AG09319 (cell line): ENCODE results near the gene INAFM1.

ENCODE experiments used
- DNase-seq: peaks from one replicate; pipeline ENCODE4 v3.0.0-alpha.2; 2010; ENCODE audit warnings: low read depth; ENCODE audit errors: extremely low read depth
- TF ChIP-seq, protein P1 (sequence below): IDR thresholded peaks from 2 replicates; pipeline ENCODE4 v1.5.1; 2011; ENCODE audit warnings: low read depth, mild to moderate bottlenecking, inconsistent platforms, low read length, moderate library complexity

The INAFM1 gene

DNA sequence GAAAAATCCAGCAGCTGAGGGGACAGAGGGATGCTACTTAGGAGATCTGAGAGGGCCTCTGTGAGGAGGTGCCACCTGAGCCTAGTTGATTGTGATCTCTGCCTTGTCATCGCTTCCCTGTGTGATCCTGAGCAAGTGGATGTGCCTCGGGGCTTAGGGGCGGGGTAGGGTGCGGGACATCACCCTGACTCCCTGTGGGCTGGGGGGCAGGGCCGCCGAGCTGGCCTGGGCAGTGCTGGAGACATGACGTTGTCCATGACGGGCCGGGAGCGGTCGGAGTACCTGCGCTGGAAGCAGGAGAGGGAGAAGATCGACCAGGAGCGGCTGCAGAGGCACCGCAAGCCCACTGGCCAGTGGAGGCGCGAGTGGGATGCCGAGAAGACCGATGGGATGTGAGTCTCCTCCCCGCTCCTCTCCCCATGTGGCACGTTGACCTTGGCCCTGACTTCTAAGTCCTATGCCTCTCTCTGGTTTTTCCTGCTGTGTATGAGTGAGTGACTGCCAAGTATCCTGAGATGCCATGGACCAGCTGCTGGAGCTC lies 8.2 kb upstream of the INAFM1 start:
- no peak for DNase-seq
- TF ChIP-seq, protein P1, sequence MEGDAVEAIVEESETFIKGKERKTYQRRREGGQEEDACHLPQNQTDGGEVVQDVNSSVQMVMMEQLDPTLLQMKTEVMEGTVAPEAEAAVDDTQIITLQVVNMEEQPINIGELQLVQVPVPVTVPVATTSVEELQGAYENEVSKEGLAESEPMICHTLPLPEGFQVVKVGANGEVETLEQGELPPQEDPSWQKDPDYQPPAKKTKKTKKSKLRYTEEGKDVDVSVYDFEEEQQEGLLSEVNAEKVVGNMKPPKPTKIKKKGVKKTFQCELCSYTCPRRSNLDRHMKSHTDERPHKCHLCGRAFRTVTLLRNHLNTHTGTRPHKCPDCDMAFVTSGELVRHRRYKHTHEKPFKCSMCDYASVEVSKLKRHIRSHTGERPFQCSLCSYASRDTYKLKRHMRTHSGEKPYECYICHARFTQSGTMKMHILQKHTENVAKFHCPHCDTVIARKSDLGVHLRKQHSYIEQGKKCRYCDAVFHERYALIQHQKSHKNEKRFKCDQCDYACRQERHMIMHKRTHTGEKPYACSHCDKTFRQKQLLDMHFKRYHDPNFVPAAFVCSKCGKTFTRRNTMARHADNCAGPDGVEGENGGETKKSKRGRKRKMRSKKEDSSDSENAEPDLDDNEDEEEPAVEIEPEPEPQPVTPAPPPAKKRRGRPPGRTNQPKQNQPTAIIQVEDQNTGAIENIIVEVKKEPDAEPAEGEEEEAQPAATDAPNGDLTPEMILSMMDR: no peak

DNA sequence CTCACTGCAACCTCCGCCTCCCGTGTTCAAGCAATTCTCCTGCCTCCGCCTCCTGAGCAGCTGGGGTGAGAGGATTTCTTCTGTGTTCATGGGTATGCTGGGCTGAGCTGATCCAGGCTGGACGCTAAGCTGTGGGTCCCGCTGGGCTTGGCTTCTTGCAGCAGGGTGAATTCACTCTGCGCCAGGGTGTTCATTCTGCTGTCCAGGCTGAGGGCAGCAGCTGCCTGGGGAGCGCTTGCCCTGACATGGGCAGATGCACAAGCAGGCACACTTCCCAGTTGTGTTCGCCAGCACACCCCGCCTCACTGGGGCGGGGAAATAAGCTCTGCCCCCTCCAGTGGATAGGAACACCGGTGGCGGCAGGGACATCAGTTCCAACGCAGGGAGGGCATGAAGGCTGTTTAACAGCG lies 7.3 kb upstream of the INAFM1 start:
- TF ChIP-seq, protein P1: no peak
- no peak for DNase-seq

DNA sequence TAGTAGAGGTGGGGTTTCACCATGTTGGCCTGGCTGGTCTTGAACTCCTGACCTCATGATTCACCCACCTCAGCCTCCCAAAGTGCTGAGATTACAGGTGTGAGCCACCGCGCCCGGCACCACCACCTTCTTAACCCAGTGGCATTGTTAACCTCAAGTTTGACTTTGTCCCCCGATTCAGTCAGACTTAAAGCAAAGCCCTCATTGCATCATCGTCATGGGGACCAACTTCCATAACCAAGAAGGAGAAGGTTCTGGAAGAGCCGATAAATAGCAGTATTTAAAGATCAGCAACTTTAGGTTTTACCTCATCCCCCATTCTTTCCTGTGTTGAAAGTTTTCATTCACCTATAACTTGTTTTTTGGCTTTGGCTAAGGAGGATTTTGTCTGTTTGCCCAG lies 6.7 kb upstream of the INAFM1 start:
- no peak for DNase-seq
- TF ChIP-seq, protein P1: no peak

DNA sequence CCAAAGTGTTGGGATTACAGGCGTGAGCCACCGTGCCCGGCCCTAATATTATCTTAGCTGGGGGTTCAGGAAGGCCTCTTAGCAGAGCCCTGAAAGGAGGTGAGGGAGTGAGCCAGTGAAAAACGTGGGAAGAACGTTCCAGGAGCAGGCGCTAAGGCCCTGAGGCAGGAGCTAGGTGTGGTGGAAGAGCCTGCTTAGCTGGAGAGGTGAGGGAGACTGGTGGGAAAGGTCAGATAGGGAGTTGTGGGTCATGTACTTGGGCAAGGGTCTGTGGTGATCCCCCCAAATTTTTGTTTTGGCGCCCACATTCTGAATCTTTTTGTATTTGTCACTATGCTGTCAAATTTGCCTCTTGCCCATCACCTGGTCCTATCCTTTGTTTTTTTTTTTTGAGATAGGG lies 5.1 kb upstream of the INAFM1 start:
- TF ChIP-seq, protein P1: no peak

DNA sequence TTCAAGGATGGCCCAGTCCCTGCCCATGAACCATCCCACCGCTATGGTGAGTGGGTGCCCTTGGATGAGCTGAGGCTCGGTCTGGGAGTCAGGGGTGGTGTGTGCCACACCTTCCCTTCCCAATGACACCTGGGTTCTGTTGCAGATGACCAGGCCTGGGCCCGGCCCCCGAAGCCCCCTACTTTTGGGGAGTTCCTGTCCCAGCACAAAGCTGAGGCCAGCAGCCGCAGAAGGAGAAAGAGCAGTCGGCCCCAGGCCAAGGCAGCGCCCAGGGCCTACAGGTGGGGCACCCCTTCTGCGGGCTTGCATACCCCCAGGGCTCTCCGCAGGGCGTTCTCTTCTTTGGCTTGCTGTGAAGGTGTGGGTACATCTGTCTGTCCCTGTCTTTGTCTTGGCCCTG lies 4.3 kb upstream of the INAFM1 start:
- DNase-seq: no peak
- TF ChIP-seq, protein P1: no peak

More for the DNA sequence above, 5.1 kb upstream of the INAFM1 start:
- no peak for DNase-seq

DNA sequence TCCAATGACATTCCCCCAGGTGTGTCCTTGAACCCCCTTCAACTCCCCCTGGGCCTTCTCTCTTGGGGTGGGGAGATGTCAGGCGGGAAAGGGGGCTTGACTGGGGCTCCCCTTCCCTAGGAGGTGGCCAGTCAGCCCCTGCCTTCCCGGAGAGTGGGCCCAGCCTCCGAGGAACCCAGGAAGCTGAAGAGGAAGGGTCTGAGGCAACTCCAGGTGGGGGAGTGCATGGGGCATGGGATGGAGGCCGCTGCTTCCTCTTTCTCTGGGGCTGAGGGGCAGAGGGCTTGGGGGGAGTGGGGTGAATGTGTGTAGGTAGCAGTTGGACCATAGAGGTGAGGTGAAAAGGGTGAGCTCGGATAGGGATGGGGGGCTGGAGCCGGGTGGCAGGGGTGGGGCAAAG lies 2.7 kb upstream of the INAFM1 start:
- TF ChIP-seq, protein P1: no peak
- no peak for DNase-seq

DNA sequence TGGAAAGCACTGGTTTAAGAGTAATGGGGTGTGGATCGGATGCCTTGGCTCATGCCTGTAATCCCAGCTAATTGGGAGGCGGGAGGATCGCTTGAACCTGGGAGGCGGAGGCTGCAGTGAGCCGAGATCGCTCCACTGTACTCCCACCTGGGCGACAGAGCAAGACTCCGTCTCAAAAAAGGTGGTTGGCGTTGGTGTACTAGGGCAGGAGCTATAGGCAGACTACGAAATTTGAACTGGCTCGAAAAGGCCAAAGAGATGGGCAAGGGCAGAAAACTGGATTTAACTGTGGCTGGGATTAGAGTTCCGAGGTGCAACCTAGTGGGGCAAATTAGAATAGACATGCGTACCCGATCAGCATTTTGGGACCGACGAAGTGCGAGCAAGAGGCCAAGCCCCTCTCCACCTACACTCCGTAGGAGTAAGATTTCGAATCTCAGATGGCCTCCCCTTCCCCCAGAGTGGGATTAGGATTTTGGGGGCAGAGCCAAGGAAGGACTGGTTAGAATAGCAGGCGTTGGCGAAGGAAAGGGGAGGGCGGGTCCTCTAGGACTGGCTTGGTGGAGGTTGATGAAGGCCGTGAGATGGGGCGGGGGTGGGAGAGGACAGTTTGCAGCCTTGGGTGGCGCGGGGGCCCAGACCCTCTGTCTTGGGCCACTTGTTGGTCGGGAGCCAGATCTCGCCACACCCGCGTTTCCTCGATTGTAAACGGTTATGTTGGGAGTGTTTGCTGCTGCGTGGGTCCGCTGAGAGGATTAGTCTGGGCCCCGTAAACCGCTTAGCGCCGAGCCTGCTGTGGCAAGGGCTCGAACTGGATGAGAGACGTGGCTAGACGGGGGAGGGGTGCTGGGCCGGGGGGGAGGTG lies 2.0 kb upstream of the INAFM1 start:
- TF ChIP-seq, protein P1: no peak
- no peak for DNase-seq
